ENCODE data around the gene ALOX15.
A peak's percentile ranks its signal among the peaks of the same experiment; 100 is the strongest.
"Not testable (repeated sequence)": the region's sequence is repeated elsewhere in the genome, so short reads cannot be mapped to it uniquely, and the experiment has no call there.

The ALOX15 gene

GRCh38 chr17:4631431-4631830 is 10.0 kb downstream of the ALOX15 start:
- in situ Hi-C loops (cut with HindIII; ENCODE audit: low sequenced_read_pairs): no loop called here
- TF ChIP-seq CTCF (IDR thresholded peaks at IDR 0.05; ENCODE audit: low read depth, low read length): no peak
- DNase-seq (ENCODE audit: low read depth, low spot score): no peak
- no peak overlapping the region for H3K4me3 ChIP-seq (ENCODE audit: low read depth, low read length)

- no peak overlapping the region for H3K4me3 ChIP-seq (ENCODE audit: low read depth, low read length)
- DNase-seq (ENCODE audit: low read depth, low spot score): no peak
- TF ChIP-seq CTCF (IDR thresholded peaks at IDR 0.05; ENCODE audit: low read depth, low read length): no peak
- in situ Hi-C loops (cut with HindIII; ENCODE audit: low sequenced_read_pairs): no loop called here
These were observed 14.7 kb downstream of the ALOX15 start for GRCh38 chr17:4626734-4627256.

- no peak for TF ChIP-seq CTCF (IDR thresholded peaks at IDR 0.05; ENCODE audit: low read depth, low read length)
- DNase-seq (ENCODE audit: low read depth, low spot score): peak; percentile 36
- in situ Hi-C loops (cut with HindIII; ENCODE audit: low sequenced_read_pairs): no loop called here
- no peak overlapping the region for H3K4me3 ChIP-seq (ENCODE audit: low read depth, low read length)
These were observed 16.3 kb downstream of the ALOX15 start for GRCh38 chr17:4625181-4625617.

- in situ Hi-C loops (cut with HindIII; ENCODE audit: low sequenced_read_pairs); H3K4me3 ChIP-seq (ENCODE audit: low read depth, low read length); DNase-seq (ENCODE audit: low read depth, low spot score): not testable (repeated sequence)
These were observed 17.0 kb downstream of the ALOX15 start for GRCh38 chr17:4624451-4624911.

- in situ Hi-C loops (cut with HindIII; ENCODE audit: low sequenced_read_pairs): no loop called here
- no peak for TF ChIP-seq CTCF (IDR thresholded peaks at IDR 0.05; ENCODE audit: low read depth, low read length)
- no peak for DNase-seq (ENCODE audit: low read depth, low spot score)
- H3K4me3 ChIP-seq (ENCODE audit: low read depth, low read length): no peak overlapping the region
These were observed 18.2 kb downstream of the ALOX15 start for GRCh38 chr17:4623249-4623648.

GRCh38 chr17:4622375-4622774 is 19.1 kb downstream of the ALOX15 start:
- DNase-seq (ENCODE audit: low read depth, low spot score): no peak
- in situ Hi-C loops (cut with HindIII; ENCODE audit: low sequenced_read_pairs): no loop called here
- no peak for TF ChIP-seq CTCF (IDR thresholded peaks at IDR 0.05; ENCODE audit: low read depth, low read length)
- no peak overlapping the region for H3K4me3 ChIP-seq (ENCODE audit: low read depth, low read length)

GRCh38 chr17:4620531-4621101 is 20.9 kb downstream of the ALOX15 start:
- no peak for TF ChIP-seq CTCF (IDR thresholded peaks at IDR 0.05; ENCODE audit: low read depth, low read length)
- DNase-seq (ENCODE audit: low read depth, low spot score): no peak
- in situ Hi-C loops (cut with HindIII; ENCODE audit: low sequenced_read_pairs): no loop called here

More at GRCh38 chr17:4620531-4621101, 20.9 kb downstream of the ALOX15 start:
- H3K4me3 ChIP-seq (ENCODE audit: low read depth, low read length): no peak overlapping the region
